Measurements from ENCODE around the gene TBCA.

GRCh38 chr5:77767301-77767700 is 8.8 kb downstream of the TBCA start:
- TF ChIP-seq CBX1 (IDR thresholded peaks at IDR 0.05; ENCODE audit: low read depth) (no peak), TSC22D4 (tag; IDR thresholded peaks at IDR 0.05) (no peak), ATF2 (CRISPR knock-in tag; IDR thresholded peaks at IDR 0.05) (no peak)
